ENCODE results near the gene NXPE1. TPM values are rescaled to one million over a fixed set of nuclear protein-coding genes. Genes with fewer than 3 reads are reported as not detected.

Gene NXPE1
- total and polyA plus RNA-seq, 9 donors: 0.07 to 1.0 (median 0.20) TPM; not detected in 5

GRCh38 chr11:114587398-114587953, 27.8 kb upstream of the NXPE1 start:
- no peaks in the 10 kb centered on the region for H3K4me1 ChIP-seq (ENCODE audit: insufficient read depth)
- no peaks in the 10 kb centered on the region for H3K27me3 ChIP-seq
- TF ChIP-seq POLR2A (IDR thresholded peaks at IDR 0.05) (no peak), EP300 (IDR thresholded peaks at IDR 0.05) (no peak)
- TF ChIP-seq, protein P1, sequence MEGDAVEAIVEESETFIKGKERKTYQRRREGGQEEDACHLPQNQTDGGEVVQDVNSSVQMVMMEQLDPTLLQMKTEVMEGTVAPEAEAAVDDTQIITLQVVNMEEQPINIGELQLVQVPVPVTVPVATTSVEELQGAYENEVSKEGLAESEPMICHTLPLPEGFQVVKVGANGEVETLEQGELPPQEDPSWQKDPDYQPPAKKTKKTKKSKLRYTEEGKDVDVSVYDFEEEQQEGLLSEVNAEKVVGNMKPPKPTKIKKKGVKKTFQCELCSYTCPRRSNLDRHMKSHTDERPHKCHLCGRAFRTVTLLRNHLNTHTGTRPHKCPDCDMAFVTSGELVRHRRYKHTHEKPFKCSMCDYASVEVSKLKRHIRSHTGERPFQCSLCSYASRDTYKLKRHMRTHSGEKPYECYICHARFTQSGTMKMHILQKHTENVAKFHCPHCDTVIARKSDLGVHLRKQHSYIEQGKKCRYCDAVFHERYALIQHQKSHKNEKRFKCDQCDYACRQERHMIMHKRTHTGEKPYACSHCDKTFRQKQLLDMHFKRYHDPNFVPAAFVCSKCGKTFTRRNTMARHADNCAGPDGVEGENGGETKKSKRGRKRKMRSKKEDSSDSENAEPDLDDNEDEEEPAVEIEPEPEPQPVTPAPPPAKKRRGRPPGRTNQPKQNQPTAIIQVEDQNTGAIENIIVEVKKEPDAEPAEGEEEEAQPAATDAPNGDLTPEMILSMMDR (IDR thresholded peaks at IDR 0.05): no peak
- peaks cover 0 to 20% of the 10 kb centered on the region in 2 donors for H3K9me3 ChIP-seq
- intact Hi-C loops (cut with DNase I): loop anchor here in 1 of 4 donors (5.0 kb wide), 1 partner anchor 35 kb away; no protein-coding TSS in a partner anchor
- H3K36me3 ChIP-seq: no peaks in the 10 kb centered on the region
- WGBS, 3 donors: 85 to 89% (median 88%) methylated on average over 3 of the region's 3 CpGs
- no peak for DNase-seq
- no peak overlapping the region for H3K4me3 ChIP-seq
- no peak overlapping the region for H3K27ac ChIP-seq

DNA sequence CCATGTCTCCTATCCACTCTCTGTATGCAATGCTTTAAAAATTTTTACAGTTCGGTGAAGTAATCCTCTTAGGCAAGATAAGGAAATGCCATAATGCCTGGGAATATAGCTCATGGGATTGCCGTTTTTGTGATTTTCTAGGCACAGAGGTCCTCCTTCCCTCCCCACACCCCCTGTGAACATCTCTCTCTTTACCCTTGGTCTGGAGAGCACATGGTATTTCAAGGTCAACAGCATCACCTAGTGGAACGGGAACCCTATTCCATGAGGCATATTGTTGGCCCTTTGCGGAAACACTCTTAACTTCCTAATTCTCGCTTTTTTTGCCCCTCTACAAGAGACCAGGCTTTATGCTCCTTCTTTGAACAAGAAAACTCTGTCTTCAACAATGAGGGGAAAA, 27.1 kb upstream of the NXPE1 start:
- H3K9me3 ChIP-seq: peaks cover 0 to 20% of the 10 kb centered on the region in 2 donors
- H3K27me3 ChIP-seq: no peaks in the 10 kb centered on the region
- no peak for DNase-seq
- H3K4me1 ChIP-seq (ENCODE audit: insufficient read depth): no peaks in the 10 kb centered on the region
- H3K36me3 ChIP-seq: no peaks in the 10 kb centered on the region
- no peak for TF ChIP-seq POLR2A (IDR thresholded peaks at IDR 0.05)
- TF ChIP-seq, protein P1 (IDR thresholded peaks at IDR 0.05): no peak
- no peak for TF ChIP-seq EP300 (IDR thresholded peaks at IDR 0.05)
- 92 to 95% (median 93%) methylated on average over 5 of the region's 5 CpGs for WGBS, 3 donors
- H3K4me3 ChIP-seq: no peak overlapping the region
- H3K27ac ChIP-seq: no peak overlapping the region
- intact Hi-C loops (cut with DNase I): loop anchor here in 1 of 4 donors (5.0 kb wide), 1 partner anchor 36 kb away; no protein-coding TSS in a partner anchor

GRCh38 chr11:114571712-114572111, 12.0 kb upstream of the NXPE1 start:
- H3K27me3 ChIP-seq: no peaks in the 10 kb centered on the region
- no peak for DNase-seq
- no peaks in the 10 kb centered on the region for H3K36me3 ChIP-seq
- 54 to 69% (median 65%) methylated on average over 1 of the region's 1 CpG for WGBS, 3 donors
- H3K4me3 ChIP-seq: no peak overlapping the region
- H3K4me1 ChIP-seq (ENCODE audit: insufficient read depth): no peaks in the 10 kb centered on the region
- no peak overlapping the region for H3K27ac ChIP-seq
- H3K9me3 ChIP-seq: no peaks in the 10 kb centered on the region
- intact Hi-C loops (cut with DNase I): no loop called here
- TF ChIP-seq, protein P1 (IDR thresholded peaks at IDR 0.05): no peak
- TF ChIP-seq EP300 (IDR thresholded peaks at IDR 0.05) (no peak), POLR2A (IDR thresholded peaks at IDR 0.05) (no peak)

GRCh38 chr11:114569801-114570200, 10.1 kb upstream of the NXPE1 start:
- TF ChIP-seq POLR2A (IDR thresholded peaks at IDR 0.05) (no peak), EP300 (IDR thresholded peaks at IDR 0.05) (no peak)
- TF ChIP-seq, protein P1 (IDR thresholded peaks at IDR 0.05): no peak
- Histone ChIP-seq H3K36me3 (no peaks in the 10 kb centered on the region), H3K27ac (no peak overlapping the region), H3K4me3 (no peak overlapping the region), H3K4me1 (ENCODE audit: insufficient read depth) (no peaks in the 10 kb centered on the region), H3K9me3 (no peaks in the 10 kb centered on the region), H3K27me3 (no peaks in the 10 kb centered on the region)
- DNase-seq: no peak
- 64 to 90% (median 80%) methylated on average over 3 of the region's 3 CpGs for WGBS, 3 donors
- intact Hi-C loops (cut with DNase I): no loop called here

Measured in ovary (tissue), 9 donors.